ENCODE data around the gene QRSL1. TPM values are rescaled to one million over a fixed set of nuclear protein-coding genes. Genes with fewer than 3 reads are reported as not detected.

QRSL1 gene
- total and polyA plus RNA-seq, 2 of the 4 experiments (the other 2 are of a cell fraction) = 6.1 to 10.9 TPM

DNA sequence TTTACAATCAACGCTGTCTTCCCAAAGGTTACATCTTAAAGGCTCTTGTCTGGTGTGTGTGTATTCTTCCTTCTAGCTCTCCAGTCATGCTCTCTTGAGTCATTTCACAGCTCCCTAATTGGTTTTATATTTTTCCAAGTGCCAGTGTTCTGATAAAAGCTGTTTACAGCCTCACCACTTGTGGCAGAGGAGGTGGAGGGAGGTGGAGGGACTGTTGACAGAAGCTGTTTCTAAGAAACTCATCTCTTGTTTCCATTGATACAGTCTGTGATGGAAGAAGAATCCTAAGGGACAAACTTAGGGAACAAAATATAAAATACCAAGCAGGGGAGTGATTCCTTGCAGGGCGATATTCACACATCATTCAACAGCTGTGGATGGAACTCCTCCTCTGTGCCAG, 64.0 kb downstream of the QRSL1 start:
- H3K4me2 ChIP-seq (ENCODE audit: low read depth, low read length) = no peak overlapping the region
- TF ChIP-seq POLR2A (IDR thresholded peaks at IDR 0.05; ENCODE audit: low read depth, low read length) = no peak
- TF ChIP-seq, protein P1, sequence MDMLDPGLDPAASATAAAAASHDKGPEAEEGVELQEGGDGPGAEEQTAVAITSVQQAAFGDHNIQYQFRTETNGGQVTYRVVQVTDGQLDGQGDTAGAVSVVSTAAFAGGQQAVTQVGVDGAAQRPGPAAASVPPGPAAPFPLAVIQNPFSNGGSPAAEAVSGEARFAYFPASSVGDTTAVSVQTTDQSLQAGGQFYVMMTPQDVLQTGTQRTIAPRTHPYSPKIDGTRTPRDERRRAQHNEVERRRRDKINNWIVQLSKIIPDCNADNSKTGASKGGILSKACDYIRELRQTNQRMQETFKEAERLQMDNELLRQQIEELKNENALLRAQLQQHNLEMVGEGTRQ (IDR thresholded peaks at IDR 0.05; ENCODE audit: low read depth, low read length) = no peak
- TF ChIP-seq NFE2L2 (IDR thresholded peaks at IDR 0.05; ENCODE audit: low read depth, low read length) = no peak
- TF ChIP-seq SMC3 (IDR thresholded peaks at IDR 0.05; ENCODE audit: low read depth, low read length) = no peak
- TF ChIP-seq, protein P2, sequence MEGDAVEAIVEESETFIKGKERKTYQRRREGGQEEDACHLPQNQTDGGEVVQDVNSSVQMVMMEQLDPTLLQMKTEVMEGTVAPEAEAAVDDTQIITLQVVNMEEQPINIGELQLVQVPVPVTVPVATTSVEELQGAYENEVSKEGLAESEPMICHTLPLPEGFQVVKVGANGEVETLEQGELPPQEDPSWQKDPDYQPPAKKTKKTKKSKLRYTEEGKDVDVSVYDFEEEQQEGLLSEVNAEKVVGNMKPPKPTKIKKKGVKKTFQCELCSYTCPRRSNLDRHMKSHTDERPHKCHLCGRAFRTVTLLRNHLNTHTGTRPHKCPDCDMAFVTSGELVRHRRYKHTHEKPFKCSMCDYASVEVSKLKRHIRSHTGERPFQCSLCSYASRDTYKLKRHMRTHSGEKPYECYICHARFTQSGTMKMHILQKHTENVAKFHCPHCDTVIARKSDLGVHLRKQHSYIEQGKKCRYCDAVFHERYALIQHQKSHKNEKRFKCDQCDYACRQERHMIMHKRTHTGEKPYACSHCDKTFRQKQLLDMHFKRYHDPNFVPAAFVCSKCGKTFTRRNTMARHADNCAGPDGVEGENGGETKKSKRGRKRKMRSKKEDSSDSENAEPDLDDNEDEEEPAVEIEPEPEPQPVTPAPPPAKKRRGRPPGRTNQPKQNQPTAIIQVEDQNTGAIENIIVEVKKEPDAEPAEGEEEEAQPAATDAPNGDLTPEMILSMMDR (conservative IDR thresholded peaks at IDR 0.05; ENCODE audit: low read depth, low read length) = no peak
- TF ChIP-seq CHD1 (IDR thresholded peaks at IDR 0.05; ENCODE audit: low read depth, low read length) = no peak
- TF ChIP-seq RFX5 (IDR thresholded peaks at IDR 0.05; ENCODE audit: low read depth, low read length) = no peak
- TF ChIP-seq BHLHE40 (IDR thresholded peaks at IDR 0.05; ENCODE audit: low read depth, low read length) = no peak
- TF ChIP-seq CEBPB (IDR thresholded peaks at IDR 0.05; ENCODE audit: low read depth, low read length) = no peak
- TF ChIP-seq, protein P3, sequence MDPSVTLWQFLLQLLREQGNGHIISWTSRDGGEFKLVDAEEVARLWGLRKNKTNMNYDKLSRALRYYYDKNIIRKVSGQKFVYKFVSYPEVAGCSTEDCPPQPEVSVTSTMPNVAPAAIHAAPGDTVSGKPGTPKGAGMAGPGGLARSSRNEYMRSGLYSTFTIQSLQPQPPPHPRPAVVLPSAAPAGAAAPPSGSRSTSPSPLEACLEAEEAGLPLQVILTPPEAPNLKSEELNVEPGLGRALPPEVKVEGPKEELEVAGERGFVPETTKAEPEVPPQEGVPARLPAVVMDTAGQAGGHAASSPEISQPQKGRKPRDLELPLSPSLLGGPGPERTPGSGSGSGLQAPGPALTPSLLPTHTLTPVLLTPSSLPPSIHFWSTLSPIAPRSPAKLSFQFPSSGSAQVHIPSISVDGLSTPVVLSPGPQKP (IDR thresholded peaks at IDR 0.05; ENCODE audit: borderline replicate concordance, low read depth, low read length) = no peak
- ChIA-PET CTCF (no interaction called here), POLR2A (ENCODE audit: unreplicated experiment) (no interaction called here)
- H3K27ac ChIP-seq (ENCODE audit: insufficient read depth, low read length) = no peak overlapping the region
- no peak overlapping the region for H3K18ac ChIP-seq (ENCODE audit: low read depth, low read length)
- in situ Hi-C loops (cut with MboI; ENCODE audit: low sequenced_read_pairs) = no loop called here
- no peak overlapping the region for H3K4me3 ChIP-seq (ENCODE audit: insufficient read depth, low read depth, low read length)
- dilution Hi-C loops (cut with HindIII; ENCODE audit: low sequenced_read_pairs, unreplicated experiment) = no loop called here
- no peak overlapping the region for H3K9ac ChIP-seq (ENCODE audit: low read depth, low read length)
- no peak overlapping the region for H3K4ac ChIP-seq (ENCODE audit: low read depth, low read length)
- no peaks in the 10 kb centered on the region for H3K79me1 ChIP-seq (ENCODE audit: low read depth in 1 of 2, low read length in 2 of 2)
- no peak overlapping the region for H2AK9ac ChIP-seq (replicated peaks; ENCODE audit: low read depth, low read length, poor library complexity)
- no peak overlapping the region for H3K23ac ChIP-seq (ENCODE audit: low read depth, low read length)
- intact Hi-C loops (cut with micrococcal nuclease) = no loop called here
- no peak overlapping the region for H2BK5ac ChIP-seq (ENCODE audit: low read depth, low read length, poor library complexity, severe bottlenecking)
- no CpG with 5 or more reads among the region's 2 CpGs for WGBS, 2 experiments (ENCODE audit: extremely low coverage in 2 of 2, insufficient read length in 1 of 2)
- no peaks in the 10 kb centered on the region for H4K20me1 ChIP-seq (ENCODE audit: insufficient read depth, low read length)
- no peak for DNase-seq
- H2AK5ac ChIP-seq (ENCODE audit: low read depth, low read length) = no peak overlapping the region
- no peak for ATAC-seq (ENCODE audit: low read depth)
- no peaks in the 10 kb centered on the region for H3K9me3 ChIP-seq (ENCODE audit: control insufficient read depth, insufficient read depth, low read length)
- H4K8ac ChIP-seq (ENCODE audit: low read depth in 2 of 2, low read length in 2 of 2) = no peak overlapping the region
- peaks cover 19% of the 10 kb centered on the region for H3K27me3 ChIP-seq (ENCODE audit: control insufficient read depth, insufficient read depth, low read length)
- no peak overlapping the region for H2BK120ac ChIP-seq (ENCODE audit: low read depth, low read length)
- no peaks in the 10 kb centered on the region for H3K36me3 ChIP-seq (ENCODE audit: control insufficient read depth, insufficient read depth, low read length)
- H3K56ac ChIP-seq (ENCODE audit: extremely low read depth, insufficient read depth, low read length) = no peak overlapping the region
- H3K4me1 ChIP-seq (ENCODE audit: control insufficient read depth, insufficient read depth, low read length) = no peaks in the 10 kb centered on the region
- H4K5ac ChIP-seq (ENCODE audit: low read depth, low read length) = no peak overlapping the region
- no peak overlapping the region for H3K14ac ChIP-seq (replicated peaks; ENCODE audit: low read depth, low read length)
- H4K91ac ChIP-seq (ENCODE audit: insufficient read depth, low read depth, low read length) = no peak overlapping the region
- no TSS peak for BruUV-seq (replicated peaks)
- no peak overlapping the region for H2BK15ac ChIP-seq (ENCODE audit: low read depth, low read length)
- H2AFZ ChIP-seq (replicated peaks; ENCODE audit: low read length, poor library complexity) = no peak overlapping the region
- H2BK20ac ChIP-seq (ENCODE audit: low read depth, low read length) = no peak overlapping the region
- no peaks in the 10 kb centered on the region for H3K9me1 ChIP-seq (ENCODE audit: insufficient read depth, low read length)

Measured in IMR-90 (cell line).